ENCODE results near the gene SCARB1.

GRCh38 chr12:124808272-124808671 is 55.4 kb downstream of the SCARB1 start:
- TF ChIP-seq CTCF (IDR thresholded peaks at IDR 0.05; ENCODE audit: extremely low read depth in 1 of 2, insufficient read depth in 1 of 2, low read depth in 1 of 2, low read length in 2 of 2) (no peak), POLR2AphosphoS5 (IDR thresholded peaks at IDR 0.05; ENCODE audit: insufficient read depth, low read depth, low read length) (no peak)
